Measurements from ENCODE around the gene FRMD8. TPM values are rescaled to one million over a fixed set of nuclear protein-coding genes. Genes with fewer than 3 reads are reported as not detected.
A peak's percentile ranks its signal among the peaks of the same experiment; 100 is the strongest.

FRMD8 gene
- total and polyA plus RNA-seq, 8 donors: 15.0 to 28.9 (median 17.3) TPM

DNA sequence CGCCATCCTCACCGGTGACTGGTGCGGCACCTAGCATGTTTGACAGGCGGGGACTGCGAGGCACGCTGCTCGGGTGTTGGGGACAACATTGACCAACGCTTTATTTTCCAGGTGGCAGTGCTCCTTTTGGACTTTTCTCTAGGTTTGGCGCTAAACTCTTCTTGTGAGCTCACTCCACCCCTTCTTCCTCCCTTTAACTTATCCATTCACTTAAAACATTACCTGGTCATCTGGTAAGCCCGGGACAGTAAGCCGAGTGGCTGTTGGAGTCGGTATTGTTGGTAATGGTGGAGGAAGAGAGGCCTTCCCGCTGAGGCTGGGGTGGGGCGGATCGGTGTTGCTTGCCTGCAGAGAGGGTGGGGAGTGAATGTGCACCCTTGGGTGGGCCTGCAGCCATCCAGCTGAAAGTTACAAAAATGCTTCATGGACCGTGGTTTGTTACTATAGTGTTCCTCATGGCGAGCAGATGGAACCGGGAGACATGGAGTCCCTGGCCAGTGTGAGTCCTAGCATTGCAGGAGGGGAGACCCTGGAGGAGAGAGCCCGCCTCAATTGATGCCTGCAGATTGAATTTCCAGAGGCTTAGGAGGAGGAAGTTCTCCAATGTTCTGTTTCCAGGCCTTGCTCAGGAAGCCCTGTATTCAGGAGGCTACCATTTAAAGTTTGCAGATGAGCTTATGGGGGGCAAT, 37.2 kb downstream of the FRMD8 start:
- TF ChIP-seq, protein P1, sequence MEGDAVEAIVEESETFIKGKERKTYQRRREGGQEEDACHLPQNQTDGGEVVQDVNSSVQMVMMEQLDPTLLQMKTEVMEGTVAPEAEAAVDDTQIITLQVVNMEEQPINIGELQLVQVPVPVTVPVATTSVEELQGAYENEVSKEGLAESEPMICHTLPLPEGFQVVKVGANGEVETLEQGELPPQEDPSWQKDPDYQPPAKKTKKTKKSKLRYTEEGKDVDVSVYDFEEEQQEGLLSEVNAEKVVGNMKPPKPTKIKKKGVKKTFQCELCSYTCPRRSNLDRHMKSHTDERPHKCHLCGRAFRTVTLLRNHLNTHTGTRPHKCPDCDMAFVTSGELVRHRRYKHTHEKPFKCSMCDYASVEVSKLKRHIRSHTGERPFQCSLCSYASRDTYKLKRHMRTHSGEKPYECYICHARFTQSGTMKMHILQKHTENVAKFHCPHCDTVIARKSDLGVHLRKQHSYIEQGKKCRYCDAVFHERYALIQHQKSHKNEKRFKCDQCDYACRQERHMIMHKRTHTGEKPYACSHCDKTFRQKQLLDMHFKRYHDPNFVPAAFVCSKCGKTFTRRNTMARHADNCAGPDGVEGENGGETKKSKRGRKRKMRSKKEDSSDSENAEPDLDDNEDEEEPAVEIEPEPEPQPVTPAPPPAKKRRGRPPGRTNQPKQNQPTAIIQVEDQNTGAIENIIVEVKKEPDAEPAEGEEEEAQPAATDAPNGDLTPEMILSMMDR (IDR thresholded peaks at IDR 0.05): no peak
- WGBS, 2 donors: 7 to 8% methylated on average over 19 of the region's 19 CpGs
- Histone ChIP-seq H3K27me3 (no peaks in the 10 kb centered on the region), H3K4me3 (peak overlapping the region; percentile 45 to 93 (median 78)), H3K27ac (peak overlapping the region; percentile 98 to 99 (median 99)), H3K9me3 (no peaks in the 10 kb centered on the region), H3K4me1 (peaks cover 15 to 38% (median 23%) of the 10 kb centered on the region in 3 donors), H3K36me3 (peaks cover 0 to 37% (median 0%) of the 10 kb centered on the region in 3 donors)
- FAIRE-seq: no peak
- peak in 4 of 6 donors; percentile 58 to 77 (median 61) for DNase-seq
- no peak for ATAC-seq
- intact Hi-C loops (cut with DNase I): loop anchor here in 2 of 3 donors (2.0 to 5.0 kb wide), 2 partner anchors 75 to 79 kb away; partner anchors contain the start of gene MALAT1 (in 1 of the 2)

DNA sequence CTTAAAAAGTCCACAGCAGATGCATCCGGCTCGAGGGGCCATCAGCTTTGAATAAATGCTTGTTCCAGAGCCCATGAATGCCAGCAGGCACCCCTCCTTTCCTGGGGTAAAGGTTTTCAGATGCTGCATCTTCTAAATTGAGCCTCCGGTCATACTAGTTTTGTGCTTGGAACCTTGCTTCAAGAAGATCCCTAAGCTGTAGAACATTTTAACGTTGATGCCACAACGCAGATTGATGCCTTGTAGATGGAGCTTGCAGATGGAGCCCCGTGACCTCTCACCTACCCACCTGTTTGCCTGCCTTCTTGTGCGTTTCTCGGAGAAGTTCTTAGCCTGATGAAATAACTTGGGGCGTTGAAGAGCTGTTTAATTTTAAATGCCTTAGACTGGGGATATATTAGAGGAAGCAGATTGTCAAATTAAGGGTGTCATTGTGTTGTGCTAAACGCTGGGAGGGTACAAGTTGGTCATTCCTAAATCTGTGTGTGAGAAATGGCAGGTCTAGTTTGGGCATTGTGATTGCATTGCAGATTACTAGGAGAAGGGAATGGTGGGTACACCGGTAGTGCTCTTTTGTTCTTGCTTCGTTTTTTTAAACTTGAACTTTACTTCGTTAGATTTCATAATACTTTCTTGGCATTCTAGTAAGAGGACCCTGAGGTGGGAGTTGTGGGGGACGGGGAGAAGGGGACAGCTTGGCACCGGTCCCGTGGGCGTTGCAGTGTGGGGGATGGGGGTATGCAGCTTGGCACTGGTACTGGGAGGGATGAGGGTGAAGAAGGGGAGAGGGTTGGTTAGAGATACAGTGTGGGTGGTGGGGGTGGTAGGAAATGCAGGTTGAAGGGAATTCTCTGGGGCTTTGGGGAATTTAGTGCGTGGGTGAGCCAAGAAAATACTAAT, 38.0 kb downstream of the FRMD8 start:
- peaks cover 14 to 35% (median 15%) of the 10 kb centered on the region in 3 donors for H3K4me1 ChIP-seq
- peaks cover 0 to 37% (median 0%) of the 10 kb centered on the region in 3 donors for H3K36me3 ChIP-seq
- ATAC-seq (no peak), DNase-seq (peak in 5 of 6 donors; percentile 70 to 84 (median 78)), FAIRE-seq (no peak)
- intact Hi-C loops (cut with DNase I): loop anchor here in 1 of 3 donors (5.0 kb wide), 1 partner anchor 78 kb away; no protein-coding TSS in a partner anchor
- peak overlapping the region; percentile 98 to 99 (median 99) for H3K27ac ChIP-seq
- WGBS, 2 donors: 3 to 4% methylated on average over 18 of the region's 18 CpGs
- no peaks in the 10 kb centered on the region for H3K27me3 ChIP-seq
- H3K9me3 ChIP-seq: no peaks in the 10 kb centered on the region
- TF ChIP-seq, protein P1 (IDR thresholded peaks at IDR 0.05): no peak
- peak overlapping the region; percentile 45 to 93 (median 78) for H3K4me3 ChIP-seq

DNA sequence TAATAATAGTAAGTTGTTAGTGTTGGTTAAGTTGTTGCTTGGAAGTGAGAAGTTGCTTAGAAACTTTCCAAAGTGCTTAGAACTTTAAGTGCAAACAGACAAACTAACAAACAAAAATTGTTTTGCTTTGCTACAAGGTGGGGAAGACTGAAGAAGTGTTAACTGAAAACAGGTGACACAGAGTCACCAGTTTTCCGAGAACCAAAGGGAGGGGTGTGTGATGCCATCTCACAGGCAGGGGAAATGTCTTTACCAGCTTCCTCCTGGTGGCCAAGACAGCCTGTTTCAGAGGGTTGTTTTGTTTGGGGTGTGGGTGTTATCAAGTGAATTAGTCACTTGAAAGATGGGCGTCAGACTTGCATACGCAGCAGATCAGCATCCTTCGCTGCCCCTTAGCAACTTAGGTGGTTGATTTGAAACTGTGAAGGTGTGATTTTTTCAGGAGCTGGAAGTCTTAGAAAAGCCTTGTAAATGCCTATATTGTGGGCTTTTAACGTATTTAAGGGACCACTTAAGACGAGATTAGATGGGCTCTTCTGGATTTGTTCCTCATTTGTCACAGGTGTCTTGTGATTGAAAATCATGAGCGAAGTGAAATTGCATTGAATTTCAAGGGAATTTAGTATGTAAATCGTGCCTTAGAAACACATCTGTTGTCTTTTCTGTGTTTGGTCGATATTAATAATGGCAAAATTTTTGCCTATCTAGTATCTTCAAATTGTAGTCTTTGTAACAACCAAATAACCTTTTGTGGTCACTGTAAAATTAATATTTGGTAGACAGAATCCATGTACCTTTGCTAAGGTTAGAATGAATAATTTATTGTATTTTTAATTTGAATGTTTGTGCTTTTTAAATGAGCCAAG, 38.9 kb downstream of the FRMD8 start:
- DNase-seq (peak in 1 of 6 donors; percentile 57), FAIRE-seq (no peak), ATAC-seq (no peak)
- Histone ChIP-seq H3K4me3 (peak overlapping the region; percentile 45 to 93 (median 78)), H3K27ac (peak overlapping the region; percentile 98 to 99 (median 99)), H3K36me3 (peaks cover 0 to 37% (median 0%) of the 10 kb centered on the region in 3 donors), H3K9me3 (no peaks in the 10 kb centered on the region), H3K4me1 (peaks cover 7 to 34% (median 7%) of the 10 kb centered on the region in 3 donors), H3K27me3 (no peaks in the 10 kb centered on the region)
- intact Hi-C loops (cut with DNase I): no loop called here
- 1 to 2% methylated on average over 9 of the region's 9 CpGs for WGBS, 2 donors
- TF ChIP-seq, protein P1 (IDR thresholded peaks at IDR 0.05): no peak

DNA sequence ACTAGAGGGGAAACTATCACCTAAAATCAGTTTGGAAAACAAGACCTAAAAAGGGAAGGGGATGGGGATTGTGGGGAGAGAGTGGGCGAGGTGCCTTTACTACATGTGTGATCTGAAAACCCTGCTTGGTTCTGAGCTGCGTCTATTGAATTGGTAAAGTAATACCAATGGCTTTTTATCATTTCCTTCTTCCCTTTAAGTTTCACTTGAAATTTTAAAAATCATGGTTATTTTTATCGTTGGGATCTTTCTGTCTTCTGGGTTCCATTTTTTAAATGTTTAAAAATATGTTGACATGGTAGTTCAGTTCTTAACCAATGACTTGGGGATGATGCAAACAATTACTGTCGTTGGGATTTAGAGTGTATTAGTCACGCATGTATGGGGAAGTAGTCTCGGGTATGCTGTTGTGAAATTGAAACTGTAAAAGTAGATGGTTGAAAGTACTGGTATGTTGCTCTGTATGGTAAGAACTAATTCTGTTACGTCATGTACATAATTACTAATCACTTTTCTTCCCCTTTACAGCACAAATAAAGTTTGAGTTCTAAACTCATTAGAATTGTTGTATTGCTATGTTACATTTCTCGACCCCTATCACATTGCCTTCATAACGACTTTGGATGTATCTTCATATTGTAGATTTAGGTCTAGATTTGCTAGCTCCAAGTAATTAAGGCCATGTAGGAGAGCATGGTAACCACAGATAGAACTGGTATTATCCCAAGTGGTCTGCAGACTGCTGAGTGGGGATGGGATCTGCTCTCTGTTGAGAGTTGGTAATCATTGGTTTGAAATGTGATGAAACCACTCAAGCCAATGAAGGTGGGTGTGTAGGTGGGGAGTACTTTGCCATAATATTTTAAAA, 39.8 kb downstream of the FRMD8 start:
- DNase-seq: no peak
- peak in 2 of 4 donors; percentile 0 to 2 for ATAC-seq
- intact Hi-C loops (cut with DNase I): no loop called here
- no peaks in the 10 kb centered on the region for H3K27me3 ChIP-seq
- peaks cover 0 to 37% (median 0%) of the 10 kb centered on the region in 3 donors for H3K36me3 ChIP-seq
- FAIRE-seq: no peak
- TF ChIP-seq, protein P1 (IDR thresholded peaks at IDR 0.05): no peak
- peak overlapping the region; percentile 45 to 93 (median 78) for H3K4me3 ChIP-seq
- peak overlapping the region; percentile 98 to 99 (median 99) for H3K27ac ChIP-seq
- no peaks in the 10 kb centered on the region for H3K9me3 ChIP-seq
- H3K4me1 ChIP-seq: peaks cover 0 to 35% (median 5%) of the 10 kb centered on the region in 3 donors
- WGBS, 2 donors: 4 to 5% methylated on average over 9 of the region's 9 CpGs

All from pancreas (tissue), 10 donors.